Measurements from ENCODE around the gene MSI2. TPM values are rescaled to one million over a fixed set of nuclear protein-coding genes. Genes with fewer than 3 reads are reported as not detected.

Gene MSI2
- polyA plus RNA-seq, 1 experiment: 9.2 TPM

GRCh38 chr17:57578608-57579225, 322.4 kb downstream of the MSI2 start:
- no peak for TF ChIP-seq CTCF (IDR thresholded peaks at IDR 0.05; ENCODE audit: insufficient read depth, low read depth, low read length)
- DNase-seq (ENCODE audit: low read depth): no peak
- Histone ChIP-seq H3K4me3 (ENCODE audit: low read depth, low read length) (no peak overlapping the region), H3K27me3 (ENCODE audit: control insufficient read depth, insufficient read depth, low read length) (no peaks in the 10 kb centered on the region), H3K36me3 (ENCODE audit: control insufficient read depth, insufficient read depth, low read length) (no peaks in the 10 kb centered on the region)
- ChIA-PET POLR2A (no interaction called here), CTCF (interaction anchor here (0.8 to 1.4 kb wide), 3 partner anchors 19 to 87 kb away, joined by 3 to 4 read pairs (median 3); no protein-coding TSS in a partner anchor)

GRCh38 chr17:57579245-57579644, 322.9 kb downstream of the MSI2 start:
- CTCF ChIA-PET: interaction anchor here (1.4 kb wide), 1 partner anchor 18 kb away, joined by 4 read pairs; no protein-coding TSS in a partner anchor
- Histone ChIP-seq H3K27me3 (ENCODE audit: control insufficient read depth, insufficient read depth, low read length) (no peaks in the 10 kb centered on the region), H3K36me3 (ENCODE audit: control insufficient read depth, insufficient read depth, low read length) (no peaks in the 10 kb centered on the region), H3K4me3 (ENCODE audit: low read depth, low read length) (no peak overlapping the region)
- DNase-seq (ENCODE audit: low read depth): no peak
- POLR2A ChIA-PET: no interaction called here
- no peak for TF ChIP-seq CTCF (IDR thresholded peaks at IDR 0.05; ENCODE audit: insufficient read depth, low read depth, low read length)

- ChIA-PET POLR2A (no interaction called here), CTCF (interaction anchor here (1.1 kb wide), 1 partner anchor 18 kb away, joined by 3 read pairs; no protein-coding TSS in a partner anchor)
- no peak for DNase-seq (ENCODE audit: low read depth)
- H3K36me3 ChIP-seq (ENCODE audit: control insufficient read depth, insufficient read depth, low read length): no peaks in the 10 kb centered on the region
- TF ChIP-seq CTCF (IDR thresholded peaks at IDR 0.05; ENCODE audit: insufficient read depth, low read depth, low read length): no peak
- H3K4me3 ChIP-seq (ENCODE audit: low read depth, low read length): no peak overlapping the region
- no peaks in the 10 kb centered on the region for H3K27me3 ChIP-seq (ENCODE audit: control insufficient read depth, insufficient read depth, low read length)
Observed at GRCh38 chr17:57580055-57580739, 323.9 kb downstream of the MSI2 start.

GRCh38 chr17:57582881-57583756, 326.8 kb downstream of the MSI2 start:
- CTCF ChIA-PET: interaction anchor here (0.6 to 2.0 kb wide), 3 partner anchors 20 to 339 kb away, joined by 3 to 8 read pairs (median 4); no protein-coding TSS in a partner anchor
- Histone ChIP-seq H3K36me3 (ENCODE audit: control insufficient read depth, insufficient read depth, low read length) (no peaks in the 10 kb centered on the region), H3K27me3 (ENCODE audit: control insufficient read depth, insufficient read depth, low read length) (peaks cover 1% of the 10 kb centered on the region; the same call in 1 of the 2 replicates), H3K4me3 (ENCODE audit: low read depth, low read length) (no peak overlapping the region)
- POLR2A ChIA-PET: no interaction called here
- TF ChIP-seq CTCF (IDR thresholded peaks at IDR 0.05; ENCODE audit: insufficient read depth, low read depth, low read length): no peak
- DNase-seq (ENCODE audit: low read depth): no peak
